Thyroid gland (tissue), 4 donors: ENCODE measurements around the gene COL28A1. TPM values are rescaled to one million over a fixed set of nuclear protein-coding genes. Genes with fewer than 3 reads are reported as not detected.

Experiments used
- DNase-seq, 2 donors: peaks; one replicate each; pipeline ENCODE4 v3.0.0-alpha.2; 2019
- H3K27ac ChIP-seq, 3 donors: fragments of 200-600 bp; sonication (generic); 1 replicate in 2 of 3; 2 replicates in 1 of 3; pipeline ENCODE4 v1.5.1; 2016 to 2019; ENCODE audit warnings: mild to moderate bottlenecking in 1 of 3, moderate library complexity in 1 of 3
- H3K27me3 ChIP-seq: fragments of 200-600 bp; sonication (generic); one replicate; pipeline ENCODE4 v1.5.1; 2019
- H3K36me3 ChIP-seq, 2 donors: fragments of 200-600 bp; sonication (generic); one replicate each; pipeline ENCODE4 v1.5.1; 2016 to 2019
- H3K4me1 ChIP-seq, 2 donors: fragments of 200-600 bp; sonication (generic); one replicate each; pipeline ENCODE4 v1.5.1; 2017 to 2019
- H3K4me3 ChIP-seq, 3 donors: fragments of 200-600 bp; sonication (generic); replicated peaks in 1 of 3; 1 replicate in 2 of 3; 2 replicates in 1 of 3; pipeline ENCODE4 v1.5.1; 2016; ENCODE audit warnings: mild to moderate bottlenecking in 1 of 3
- H3K9me3 ChIP-seq: fragments of 200-600 bp; sonication (generic); one replicate; pipeline ENCODE4 v1.5.1; 2017
- POLR2A ChIP-seq, 2 donors: fragments of 450-650 bp; IDR thresholded peaks; one replicate each; pipeline ENCODE4 v1.6.1; 2017; ENCODE audit warnings: antibody characterized with exemption in 2 of 2, mild to moderate bottlenecking in 2 of 2, moderate library complexity in 1 of 2
- WGBS, 2 donors: methylation state at CpG; one replicate each; pipeline ENCODE4 v1.1.5; 2017; 5-methylcytosine and 5-hydroxymethylcytosine counted together
- intact Hi-C: fragments of 100-400 bp; cut with DNase I; formaldehyde crosslinking; loops from one replicate; pipeline ENCODE4 v1.15.1; 2023
- total RNA-seq, 4 donors: library from RNA; depleted of rRNA; stranded (reverse); fragments of >200 nt; gene quantifications; one replicate each; pipeline ENCODE4 v1.2.3, GENCODE V29; 2016
- TF ChIP-seq, protein P1 (sequence below), 6 experiments: fragments of 200-600 bp in 3 of 6; fragments of 450-650 bp in 3 of 6; sonication (generic) in 3 of 6; IDR thresholded peaks; one replicate each; pipeline ENCODE4 v1.5.1; 2016 to 2019; ENCODE audit warnings: antibody characterized with exemption in 6 of 6, mild to moderate bottlenecking in 2 of 6, inconsistent platforms in 1 of 6, moderate library complexity in 1 of 6

The COL28A1 gene
- total RNA-seq, 4 donors from 2014 or later = 0.54 to 1.9 (median 0.97) TPM

DNA sequence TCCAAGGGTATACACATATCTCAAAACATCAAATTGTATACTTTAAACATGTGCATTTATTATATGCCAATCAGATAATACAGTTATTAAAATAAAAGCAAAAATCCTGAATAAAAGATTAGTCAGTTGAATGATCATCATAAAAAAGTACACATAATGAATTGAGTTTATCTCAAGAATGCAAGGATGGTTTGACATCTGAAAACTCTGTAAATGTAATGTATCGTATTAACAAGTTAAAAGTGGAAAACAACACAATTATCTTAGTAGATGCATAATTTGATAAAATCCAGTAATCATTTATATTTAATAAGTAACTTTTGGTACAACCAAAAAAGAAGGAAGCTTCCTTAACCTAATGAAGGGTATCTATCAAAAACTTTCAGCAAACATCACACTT, 86.6 kb downstream of the COL28A1 start:
- Histone ChIP-seq H3K27me3 (no peaks in the 10 kb centered on the region), H3K9me3 (no peaks in the 10 kb centered on the region), H3K4me3 (no peak overlapping the region), H3K36me3 (no peaks in the 10 kb centered on the region), H3K27ac (no peak overlapping the region), H3K4me1 (no peaks in the 10 kb centered on the region)
- intact Hi-C loops = no loop called here
- no peak for DNase-seq
- no peak for TF ChIP-seq POLR2A (IDR thresholded peaks at IDR 0.05)
- 93 to 98% methylated on average over 1 of the region's 1 CpG for WGBS, 2 donors

DNA sequence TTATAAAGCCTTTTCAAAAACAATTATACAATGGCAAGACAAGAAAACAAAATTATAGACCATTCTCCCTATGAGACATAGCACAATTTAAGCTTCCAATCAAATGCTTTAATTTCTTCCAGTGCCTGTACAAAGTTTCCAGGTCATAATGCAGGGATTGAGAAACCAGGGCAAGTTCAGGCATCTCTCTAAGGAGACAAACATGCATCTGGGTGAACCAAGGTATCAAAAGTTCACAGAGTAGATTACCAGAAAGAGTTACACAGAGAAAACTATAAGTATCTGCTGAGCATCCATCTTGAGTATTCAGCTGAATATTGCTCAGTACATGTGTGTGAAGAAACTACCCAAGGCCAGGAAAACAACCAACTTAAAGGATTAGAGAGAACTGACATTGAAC, 89.1 kb downstream of the COL28A1 start:
- TF ChIP-seq POLR2A (IDR thresholded peaks at IDR 0.05) = no peak
- TF ChIP-seq, protein P1, sequence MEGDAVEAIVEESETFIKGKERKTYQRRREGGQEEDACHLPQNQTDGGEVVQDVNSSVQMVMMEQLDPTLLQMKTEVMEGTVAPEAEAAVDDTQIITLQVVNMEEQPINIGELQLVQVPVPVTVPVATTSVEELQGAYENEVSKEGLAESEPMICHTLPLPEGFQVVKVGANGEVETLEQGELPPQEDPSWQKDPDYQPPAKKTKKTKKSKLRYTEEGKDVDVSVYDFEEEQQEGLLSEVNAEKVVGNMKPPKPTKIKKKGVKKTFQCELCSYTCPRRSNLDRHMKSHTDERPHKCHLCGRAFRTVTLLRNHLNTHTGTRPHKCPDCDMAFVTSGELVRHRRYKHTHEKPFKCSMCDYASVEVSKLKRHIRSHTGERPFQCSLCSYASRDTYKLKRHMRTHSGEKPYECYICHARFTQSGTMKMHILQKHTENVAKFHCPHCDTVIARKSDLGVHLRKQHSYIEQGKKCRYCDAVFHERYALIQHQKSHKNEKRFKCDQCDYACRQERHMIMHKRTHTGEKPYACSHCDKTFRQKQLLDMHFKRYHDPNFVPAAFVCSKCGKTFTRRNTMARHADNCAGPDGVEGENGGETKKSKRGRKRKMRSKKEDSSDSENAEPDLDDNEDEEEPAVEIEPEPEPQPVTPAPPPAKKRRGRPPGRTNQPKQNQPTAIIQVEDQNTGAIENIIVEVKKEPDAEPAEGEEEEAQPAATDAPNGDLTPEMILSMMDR (IDR thresholded peaks at IDR 0.05) = no peak
- Histone ChIP-seq H3K27me3 (no peaks in the 10 kb centered on the region), H3K4me3 (no peak overlapping the region), H3K36me3 (no peaks in the 10 kb centered on the region), H3K4me1 (no peaks in the 10 kb centered on the region), H3K27ac (no peak overlapping the region), H3K9me3 (no peaks in the 10 kb centered on the region)
- intact Hi-C loops = no loop called here
- DNase-seq = no peak

DNA sequence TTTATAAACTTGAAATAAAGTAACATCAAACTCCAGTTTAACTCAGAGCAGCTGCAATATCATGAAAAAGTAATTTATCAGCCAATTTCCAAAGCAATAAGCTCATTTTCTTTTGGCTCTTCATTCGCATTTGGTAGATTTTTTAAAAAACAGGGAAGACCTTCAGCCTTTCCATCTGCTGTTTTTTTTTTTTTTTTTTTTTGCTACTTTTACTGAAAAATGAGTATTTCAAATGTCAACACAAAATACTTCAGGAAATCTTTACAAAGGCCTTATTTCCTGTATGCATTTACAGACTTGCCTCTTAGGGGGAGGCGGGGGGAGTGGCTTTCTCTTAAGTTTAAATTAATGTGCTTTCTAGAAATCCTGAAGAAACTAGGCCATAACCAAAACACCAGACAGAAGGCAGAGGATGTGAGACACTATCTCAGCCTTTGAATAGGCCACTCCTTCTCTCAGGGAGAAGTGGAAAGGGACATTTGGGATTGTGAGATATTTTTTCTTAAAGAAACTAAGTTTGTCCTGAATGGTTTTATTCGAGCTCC, 91.8 kb downstream of the COL28A1 start:
- Histone ChIP-seq H3K4me1 (no peaks in the 10 kb centered on the region), H3K36me3 (no peaks in the 10 kb centered on the region), H3K9me3 (no peaks in the 10 kb centered on the region), H3K4me3 (no peak overlapping the region), H3K27me3 (no peaks in the 10 kb centered on the region), H3K27ac (no peak overlapping the region)
- TF ChIP-seq, protein P1 (IDR thresholded peaks at IDR 0.05) = no peak
- TF ChIP-seq POLR2A (IDR thresholded peaks at IDR 0.05) = no peak
- DNase-seq = no peak
- intact Hi-C loops = no loop called here
- 76 to 80% methylated on average over 3 of the region's 3 CpGs for WGBS, 2 donors

DNA sequence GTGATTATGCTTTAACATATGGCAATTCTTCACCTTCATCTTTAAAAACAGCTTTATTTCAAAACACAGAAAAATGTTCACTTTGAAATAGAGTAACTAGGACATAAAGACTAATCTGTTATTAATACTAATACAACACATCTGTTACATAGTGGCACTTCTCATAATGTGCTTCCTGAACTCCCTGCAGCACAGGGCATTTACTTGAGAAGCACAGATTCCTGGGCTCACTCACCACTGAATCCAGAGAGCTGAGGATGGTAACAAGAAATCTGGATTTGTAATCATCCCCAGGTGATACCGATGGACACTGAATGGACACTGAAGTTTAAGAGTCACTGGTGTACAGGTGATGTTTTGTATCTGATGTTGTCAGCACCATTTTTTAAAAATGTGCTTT, 96.1 kb downstream of the COL28A1 start:
- WGBS, 2 donors = 96 to 100% methylated on average over 1 of the region's 1 CpG
- no peaks in the 10 kb centered on the region for H3K27me3 ChIP-seq
- no peak for TF ChIP-seq POLR2A (IDR thresholded peaks at IDR 0.05)
- TF ChIP-seq, protein P1 (IDR thresholded peaks at IDR 0.05) = no peak
- H3K27ac ChIP-seq = no peak overlapping the region
- intact Hi-C loops = no loop called here
- no peak overlapping the region for H3K4me3 ChIP-seq
- DNase-seq = no peak
- no peaks in the 10 kb centered on the region for H3K9me3 ChIP-seq
- H3K36me3 ChIP-seq = no peaks in the 10 kb centered on the region
- no peaks in the 10 kb centered on the region for H3K4me1 ChIP-seq

DNA sequence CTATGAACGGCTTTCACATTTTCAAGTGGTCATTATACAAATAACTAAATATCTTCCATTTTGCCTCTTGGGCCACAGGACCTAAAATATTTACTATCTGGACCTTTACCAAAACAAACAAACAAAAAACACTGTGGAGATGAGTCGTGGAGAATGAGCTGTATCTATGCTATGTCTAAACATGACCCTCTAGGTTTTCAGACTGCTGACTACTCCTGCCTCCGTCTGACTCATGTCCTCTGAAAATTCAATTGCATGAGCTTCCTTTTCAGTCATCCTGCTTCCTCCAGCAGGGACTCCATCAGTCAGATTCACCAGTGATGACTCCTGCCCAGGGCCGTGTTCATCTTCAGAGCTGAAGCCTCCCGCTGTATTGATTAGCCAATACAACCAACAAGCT, 96.8 kb downstream of the COL28A1 start:
- 64 to 71% methylated on average over 5 of the region's 5 CpGs for WGBS, 2 donors
- intact Hi-C loops = no loop called here
- Histone ChIP-seq H3K9me3 (no peaks in the 10 kb centered on the region), H3K27ac (no peak overlapping the region), H3K36me3 (no peaks in the 10 kb centered on the region), H3K4me3 (no peak overlapping the region), H3K27me3 (no peaks in the 10 kb centered on the region), H3K4me1 (peaks cover 0 to 1% of the 10 kb centered on the region in 2 donors)
- TF ChIP-seq POLR2A (IDR thresholded peaks at IDR 0.05) = no peak
- TF ChIP-seq, protein P1 (IDR thresholded peaks at IDR 0.05) = no peak
- DNase-seq = no peak

DNA sequence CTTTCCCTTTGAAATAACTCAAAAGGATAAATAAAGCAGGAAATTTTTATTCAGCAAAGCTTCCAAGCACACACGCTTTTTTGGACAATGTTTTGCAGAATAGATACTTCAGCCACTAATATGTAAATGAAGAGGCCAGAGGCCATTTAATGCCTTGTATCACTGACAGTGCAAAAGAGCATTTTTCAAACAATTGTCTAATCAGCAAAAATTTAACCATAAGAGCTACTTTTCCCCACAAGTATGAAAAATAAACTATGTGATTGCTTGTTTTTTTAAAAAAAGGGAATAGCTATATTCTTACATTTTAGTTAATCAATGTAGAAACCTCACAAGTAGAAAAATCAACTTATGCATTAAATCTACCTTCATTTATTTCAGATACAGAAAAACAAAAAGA, 99.7 kb downstream of the COL28A1 start:
- Histone ChIP-seq H3K27me3 (no peaks in the 10 kb centered on the region), H3K4me1 (peaks cover 0 to 5% of the 10 kb centered on the region in 2 donors), H3K4me3 (no peak overlapping the region), H3K9me3 (no peaks in the 10 kb centered on the region), H3K36me3 (no peaks in the 10 kb centered on the region), H3K27ac (no peak overlapping the region)
- 93 to 96% methylated on average over 1 of the region's 1 CpG for WGBS, 2 donors
- intact Hi-C loops = no loop called here
- no peak for TF ChIP-seq POLR2A (IDR thresholded peaks at IDR 0.05)
- TF ChIP-seq, protein P1 (IDR thresholded peaks at IDR 0.05) = no peak
- DNase-seq = no peak
